GM23338 (cell line): Measurements from ENCODE around the gene RNF26. TPM values are rescaled to one million over a fixed set of nuclear protein-coding genes. Genes with fewer than 3 reads are reported as not detected.

Experiments
- ATAC-seq: fragments of 200-7000 bp; cut with Tn5 transposase; 3 replicates; pipeline ENCODE4 v1.9.1; 2020
- DNase-seq: peaks from one replicate; pipeline ENCODE4 v3.0.0-alpha.2; 2015; ENCODE audit warnings: low spot score
- H2AFZ ChIP-seq: fragments of 200-600 bp; sonication (generic); 2 replicates; pipeline ENCODE4 v1.8.0; 2016; ENCODE audit warnings: antibody characterized with exemption, mild to moderate bottlenecking, moderate library complexity
- H3F3A ChIP-seq: fragments of 200-600 bp; sonication (generic); replicated peaks from 2 replicates; pipeline ENCODE4 v1.8.0; 2017; ENCODE audit warnings: antibody characterized with exemption, mixed run types, low read depth
- H3K27ac ChIP-seq: fragments of 200-600 bp; sonication (generic); 2 replicates; pipeline ENCODE4 v1.6.1; 2016; ENCODE audit warnings: low read depth
- H3K27me3 ChIP-seq: fragments of 200-600 bp; sonication (generic); 2 replicates; pipeline ENCODE4 v1.8.0; 2016; ENCODE audit warnings: mild to moderate bottlenecking, mixed run types, moderate library complexity; ENCODE audit not compliant: insufficient read depth
- H3K36me3 ChIP-seq: fragments of 200-600 bp; sonication (generic); 2 replicates; pipeline ENCODE4 v1.8.0; 2016; ENCODE audit warnings: mild to moderate bottlenecking; ENCODE audit not compliant: insufficient read depth
- H3K4me1 ChIP-seq: fragments of 200-600 bp; sonication (generic); 2 replicates; pipeline ENCODE4 v1.8.0; 2016; ENCODE audit warnings: mild to moderate bottlenecking, moderate library complexity; ENCODE audit not compliant: insufficient read depth
- H3K4me2 ChIP-seq: fragments of 200-600 bp; sonication (generic); 2 replicates; pipeline ENCODE4 v1.7.1; 2017; ENCODE audit warnings: mixed run types
- H3K4me3 ChIP-seq: fragments of 200-600 bp; sonication (generic); 2 replicates; pipeline ENCODE4 v1.6.1; 2016; ENCODE audit warnings: mixed run types
- H3K79me2 ChIP-seq: fragments of 200-600 bp; sonication (generic); replicated peaks from 2 replicates; pipeline ENCODE4 v1.8.0; 2017; ENCODE audit warnings: mild to moderate bottlenecking; ENCODE audit not compliant: insufficient read depth
- H3K9me2 ChIP-seq: fragments of 200-600 bp; sonication (generic); 2 replicates; pipeline ENCODE4 v1.8.0; 2017; ENCODE audit not compliant: insufficient read depth
- H4K20me1 ChIP-seq: fragments of 200-600 bp; sonication (generic); replicated peaks from 2 replicates; pipeline ENCODE4 v1.8.0; 2017; ENCODE audit warnings: mild to moderate bottlenecking; ENCODE audit not compliant: insufficient read depth
- H3K27ac Mint-ChIP-seq: 2 replicates; pipeline ENCODE4 v1.8.0; 2020; ENCODE audit warnings: inconsistent platforms, mild to moderate bottlenecking, moderate library complexity, mixed read lengths
- H3K27me3 Mint-ChIP-seq: 3 replicates; pipeline ENCODE4 v1.8.0; 2022; ENCODE audit warnings: low read depth, mild to moderate bottlenecking, moderate library complexity, mixed read lengths, inconsistent platforms; ENCODE audit not compliant: insufficient read depth, poor library complexity
- H3K36me3 Mint-ChIP-seq: 3 replicates; pipeline ENCODE4 v1.8.0; 2021; ENCODE audit warnings: low read depth, mild to moderate bottlenecking, inconsistent platforms, moderate library complexity, mixed read lengths
- H3K4me1 Mint-ChIP-seq: 3 replicates; pipeline ENCODE4 v1.8.0; 2020; ENCODE audit warnings: mild to moderate bottlenecking, inconsistent platforms, mixed read lengths
- H3K4me3 Mint-ChIP-seq: 3 replicates; pipeline ENCODE4 v1.8.0; 2021; ENCODE audit warnings: moderate library complexity, mild to moderate bottlenecking, inconsistent platforms, mixed read lengths
- H3K9me3 Mint-ChIP-seq: 3 replicates; pipeline ENCODE4 v1.8.0; 2020; ENCODE audit warnings: moderate library complexity, mild to moderate bottlenecking, inconsistent platforms, mixed read lengths
- CREB1 ChIP-seq: fragments of 250-450 bp; sonication (Bioruptor Pico); IDR thresholded peaks from 2 replicates; pipeline ENCODE4 v1.5.0; 2020; ENCODE audit warnings: low read depth, mild to moderate bottlenecking, moderate library complexity
- CTCF ChIP-seq, 2 experiments: fragments of 200-600 bp in 1 of 2; sonication (generic) in 1 of 2; conservative IDR thresholded peaks; 2 replicates each; pipeline versions ENCODE4 v1.5.1 to v1.6.1; 2016 to 2017; ENCODE audit warnings: antibody characterized with exemption in 2 of 2, low read depth in 2 of 2, mild to moderate bottlenecking in 2 of 2, moderate library complexity in 1 of 2
- EZH2 ChIP-seq: fragments of 200-600 bp; sonication (generic); IDR thresholded peaks from one replicate; pipeline ENCODE4 v1.8.0; 2017; ENCODE audit warnings: antibody characterized with exemption, mild to moderate bottlenecking, low read depth; ENCODE audit not compliant: unreplicated experiment
- EZH2phosphoT487 ChIP-seq: fragments of 200-600 bp; sonication (generic); IDR thresholded peaks from one replicate; pipeline ENCODE4 v1.8.1; 2018; ENCODE audit warnings: antibody characterized with exemption; ENCODE audit not compliant: unreplicated experiment
- JUNB ChIP-seq: IDR thresholded peaks from one replicate; pipeline ENCODE4 v1.6.1; 2016; ENCODE audit warnings: antibody characterized with exemption; ENCODE audit not compliant: unreplicated experiment
- NANOG ChIP-seq: IDR thresholded peaks from 2 replicates; pipeline ENCODE4 v1.6.1; 2016; ENCODE audit warnings: antibody characterized with exemption, borderline replicate concordance
- POLR2AphosphoS5 ChIP-seq: IDR thresholded peaks from 2 replicates; pipeline ENCODE4 v1.6.1; 2016; ENCODE audit warnings: antibody characterized with exemption, low read depth
- ZNF114 ChIP-seq: fragments of 250-450 bp; sonication (Bioruptor Pico); IDR thresholded peaks from 2 replicates; pipeline ENCODE4 v1.5.0; 2020; ENCODE audit warnings: mild to moderate bottlenecking, moderate library complexity
- ZNF462 ChIP-seq: fragments of 250-450 bp; sonication (Bioruptor Pico); IDR thresholded peaks from 2 replicates; pipeline ENCODE4 v1.5.0; 2020; ENCODE audit warnings: mild to moderate bottlenecking, moderate library complexity
- polyA plus RNA-seq: library from polyadenylated mRNA; unstranded; fragments of >200 nt; fragmentation: Nextera tagmentation; extraction: Ambion mirVana; gene quantifications from 2 replicates; pipeline ENCODE4 v1.2.1, GENCODE V29; 2016
- total RNA-seq: library from RNA; depleted of rRNA; stranded (reverse); fragments of >200 nt; shearing (Covaris generic); gene quantifications from 2 replicates; pipeline ENCODE4 v1.2.3, GENCODE V29; 2014

The RNF26 gene
- total and polyA plus RNA-seq, 2 experiments from 2014 or later, result 31.8 to 58.3 TPM

GRCh38 chr11:119373921-119374631 is 39.7 kb downstream of the RNF26 start:
- Histone ChIP-seq H3K4me1 (peaks cover 38% of the 10 kb centered on the region), H3K4me2 (0 out of 2 replicates have a peak overlapping the region, but pooled peaks have one; percentile 28), H3K27me3 (no peaks in the 10 kb centered on the region), H3K36me3 (no peaks in the 10 kb centered on the region), H3F3A (no peaks in the 10 kb centered on the region), H3K9me2 (no peaks in the 10 kb centered on the region), H3K4me3 (no peak overlapping the region), H4K20me1 (no peaks in the 10 kb centered on the region), H3K27ac (no peak overlapping the region), H2AFZ (no peak overlapping the region), H3K79me2 (no peaks in the 10 kb centered on the region)
- TF ChIP-seq ZNF114 (CRISPR knock-in tag), result no peak
- TF ChIP-seq CTCF (conservative IDR thresholded peaks at IDR 0.05; ENCODE audit: low read depth in 2 of 2), result peak; percentile 92 to 96
- TF ChIP-seq CREB1 (CRISPR knock-in tag), result no peak
- DNase-seq (peak; percentile 93), ATAC-seq (peak; percentile 49)
- H3K27me3 Mint-ChIP-seq, result peaks cover 15% of the 10 kb centered on the region
- no peak overlapping the region for H3K27ac Mint-ChIP-seq
- H3K9me3 Mint-ChIP-seq, result no peaks in the 10 kb centered on the region
- H3K4me1 Mint-ChIP-seq, result peaks cover 73% of the 10 kb centered on the region
- no peak overlapping the region; the same call in 2 of the 3 replicates for H3K4me3 Mint-ChIP-seq
- H3K36me3 Mint-ChIP-seq, result no peaks in the 10 kb centered on the region; the same call in 2 of the 3 replicates

- Mint-ChIP-seq H3K36me3 (no peaks in the 10 kb centered on the region; the same call in 2 of the 3 replicates), H3K4me1 (peaks cover 70% of the 10 kb centered on the region), H3K27me3 (peaks cover 15% of the 10 kb centered on the region), H3K4me3 (no peak overlapping the region; the same call in 2 of the 3 replicates), H3K9me3 (no peaks in the 10 kb centered on the region), H3K27ac (no peak overlapping the region)
- Histone ChIP-seq H3K9me2 (no peaks in the 10 kb centered on the region), H3K36me3 (no peaks in the 10 kb centered on the region), H4K20me1 (no peaks in the 10 kb centered on the region), H2AFZ (no peak overlapping the region), H3K4me3 (no peak overlapping the region), H3K27ac (no peak overlapping the region), H3K79me2 (no peaks in the 10 kb centered on the region), H3K4me2 (0 out of 2 replicates have a peak overlapping the region, but pooled peaks have one; percentile 28), H3F3A (no peaks in the 10 kb centered on the region), H3K4me1 (peaks cover 43% of the 10 kb centered on the region), H3K27me3 (peaks cover 7% of the 10 kb centered on the region; the same call in 1 of the 2 replicates)
- TF ChIP-seq NANOG (no peak), EZH2 (no peak), CREB1 (CRISPR knock-in tag) (no peak), ZNF462 (CRISPR knock-in tag) (no peak), POLR2AphosphoS5 (no peak), EZH2phosphoT487 (no peak), CTCF (conservative IDR thresholded peaks at IDR 0.05; ENCODE audit: low read depth in 2 of 2) (no peak), JUNB (no peak)
- DNase-seq (no peak), ATAC-seq (no peak)
These were observed 40.5 kb downstream of the RNF26 start for GRCh38 chr11:119374632-119375336.
